Measurements from ENCODE around the gene RARRES2.
"Not testable (repeated sequence)": the region's sequence is repeated elsewhere in the genome, so short reads cannot be mapped to it uniquely, and the experiment has no call there.

The RARRES2 gene

GRCh38 chr7:150323682-150324372 lies 17.6 kb downstream of the RARRES2 start:
- DNase-seq (ENCODE audit: insufficient read length, low spot score), result no peak
- FAIRE-seq, result peak; percentile 68

- FAIRE-seq (peak; percentile 81), DNase-seq (ENCODE audit: insufficient read length, low spot score) (peak; percentile 57)
Observed at GRCh38 chr7:150322833-150323681, 18.4 kb downstream of the RARRES2 start, which contains the start of the genes ACTR3C and LRRC61. Gene ACTR3C (minus strand): TSS chr7:150323545. CDS start chr7:150295296, 28,249 bp downstream. Gene LRRC61 (plus strand): TSS chr7:150323355. CDS start chr7:150336862, 13,507 bp downstream.

GRCh38 chr7:150322114-150322832 lies 19.2 kb downstream of the RARRES2 start:
- peak; percentile 35 for FAIRE-seq
- no peak for DNase-seq (ENCODE audit: insufficient read length, low spot score)

- no peak for FAIRE-seq
Observed at GRCh38 chr7:150321788-150322113, 19.7 kb downstream of the RARRES2 start.

GRCh38 chr7:150317748-150318444 lies 23.5 kb downstream of the RARRES2 start:
- DNase-seq (ENCODE audit: insufficient read length, low spot score) (no peak), FAIRE-seq (no peak)

More at GRCh38 chr7:150321788-150322113, 19.7 kb downstream of the RARRES2 start:
- no peak for DNase-seq (ENCODE audit: insufficient read length, low spot score)

- DNase-seq (ENCODE audit: insufficient read length, low spot score); FAIRE-seq: not testable (repeated sequence)
Observed at GRCh38 chr7:150316987-150317386, 24.4 kb downstream of the RARRES2 start.

GRCh38 chr7:150314639-150315239 lies 26.7 kb downstream of the RARRES2 start:
- FAIRE-seq (no peak), DNase-seq (ENCODE audit: insufficient read length, low spot score) (no peak)

- FAIRE-seq (no peak), DNase-seq (ENCODE audit: insufficient read length, low spot score) (no peak)
Observed at GRCh38 chr7:150313870-150314269, 27.6 kb downstream of the RARRES2 start.

- no peak for DNase-seq (ENCODE audit: insufficient read length, low spot score)
- no peak for FAIRE-seq
Observed at GRCh38 chr7:150313367-150313809, 28.0 kb downstream of the RARRES2 start.

- DNase-seq (ENCODE audit: insufficient read length, low spot score); FAIRE-seq: not testable (repeated sequence)
Observed at GRCh38 chr7:150312649-150313366, 28.6 kb downstream of the RARRES2 start.

GRCh38 chr7:150311711-150312110 lies 29.7 kb downstream of the RARRES2 start:
- no peak for FAIRE-seq
- no peak for DNase-seq (ENCODE audit: insufficient read length, low spot score)

- FAIRE-seq (no peak), DNase-seq (ENCODE audit: insufficient read length, low spot score) (no peak)
Observed at GRCh38 chr7:150311146-150311545, 30.3 kb downstream of the RARRES2 start.

GRCh38 chr7:150308575-150308974 lies 32.9 kb downstream of the RARRES2 start:
- no peak for FAIRE-seq

GRCh38 chr7:150307904-150308303 lies 33.5 kb downstream of the RARRES2 start:
- no peak for DNase-seq (ENCODE audit: insufficient read length, low spot score)
- FAIRE-seq, result no peak

More at GRCh38 chr7:150308575-150308974, 32.9 kb downstream of the RARRES2 start:
- no peak for DNase-seq (ENCODE audit: insufficient read length, low spot score)

GRCh38 chr7:150307129-150307528 lies 34.3 kb downstream of the RARRES2 start:
- FAIRE-seq (no peak), DNase-seq (ENCODE audit: insufficient read length, low spot score) (no peak)

- DNase-seq (ENCODE audit: insufficient read length, low spot score); FAIRE-seq: not testable (repeated sequence)
Observed at GRCh38 chr7:150306377-150306776, 35.1 kb downstream of the RARRES2 start.

GRCh38 chr7:150305903-150306284 lies 35.5 kb downstream of the RARRES2 start:
- DNase-seq (ENCODE audit: insufficient read length, low spot score); FAIRE-seq: not testable (repeated sequence)

GRCh38 chr7:150305259-150305902 lies 36.0 kb downstream of the RARRES2 start:
- FAIRE-seq; DNase-seq (ENCODE audit: insufficient read length, low spot score): not testable (repeated sequence)
